HG03095 (cell line): Measurements from ENCODE around the gene AUTS2.
A peak's percentile ranks its signal among the peaks of the same experiment; 100 is the strongest.

Source experiments
- ATAC-seq: cut with Tn5 transposase; IDR thresholded peaks from one replicate; pipeline ENCODE4 v1.9.1; 2021; ENCODE audit warnings: moderate library complexity; ENCODE audit not compliant: unreplicated experiment

AUTS2 gene

GRCh38 chr7:70735313-70735712, 1137.0 kb downstream of the AUTS2 start:
- ATAC-seq: no peak

- no peak for ATAC-seq
These were observed 1138.6 kb downstream of the AUTS2 start for GRCh38 chr7:70736715-70737460.

GRCh38 chr7:70738151-70738885, 1140.0 kb downstream of the AUTS2 start:
- ATAC-seq: no peak

GRCh38 chr7:70739646-70740210, 1141.5 kb downstream of the AUTS2 start:
- ATAC-seq: no peak

- ATAC-seq: no peak
These were observed 1143.4 kb downstream of the AUTS2 start for GRCh38 chr7:70741666-70742065.

GRCh38 chr7:70743531-70744325, 1145.5 kb downstream of the AUTS2 start:
- ATAC-seq: no peak

- no peak for ATAC-seq
These were observed 1146.2 kb downstream of the AUTS2 start for GRCh38 chr7:70744492-70744891.

- ATAC-seq: no peak
These were observed 1151.6 kb downstream of the AUTS2 start for GRCh38 chr7:70749831-70750230.

DNA sequence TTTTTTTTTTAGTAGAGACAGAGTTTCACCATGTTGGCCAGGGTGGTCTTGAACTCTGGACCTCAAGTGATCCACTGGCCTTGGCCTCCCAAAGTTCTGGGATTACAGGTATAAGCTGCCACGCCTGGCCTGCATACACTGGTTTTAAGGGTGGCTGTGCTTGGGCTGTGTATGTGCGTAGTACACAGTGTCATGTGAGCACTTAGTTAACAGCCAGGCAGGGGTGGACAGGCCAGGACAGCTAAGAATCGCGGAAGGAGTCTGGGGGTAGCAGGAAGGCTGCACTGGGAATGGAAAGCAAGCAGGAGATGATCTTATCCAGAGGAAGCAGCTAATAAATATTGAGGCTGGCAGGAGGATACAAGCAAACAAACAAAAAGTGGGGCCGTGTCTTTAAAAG, 1153.6 kb downstream of the AUTS2 start:
- no peak for ATAC-seq

DNA sequence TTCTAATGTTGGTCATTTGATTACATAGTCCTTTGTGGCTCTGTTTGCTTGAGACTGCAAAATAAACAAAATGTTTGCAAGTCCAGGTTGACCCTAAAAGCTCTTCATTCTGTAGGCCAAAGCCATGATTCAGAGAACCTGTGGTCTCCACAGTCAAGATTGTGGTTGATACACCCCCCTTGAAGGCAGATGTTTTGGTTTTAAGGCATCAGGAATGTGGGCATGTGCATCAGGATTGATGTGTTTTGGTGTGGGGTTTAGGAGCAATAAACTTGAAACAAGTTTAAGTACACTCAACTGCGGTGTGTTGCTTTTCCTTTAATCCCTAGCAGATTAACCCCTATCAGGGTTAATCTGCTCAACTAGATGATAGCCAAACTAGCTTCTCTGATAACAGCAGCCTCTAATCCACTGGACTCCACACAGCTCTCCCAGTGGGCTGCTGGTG, 1154.5 kb downstream of the AUTS2 start:
- ATAC-seq: no peak

GRCh38 chr7:70756789-70757188, 1158.5 kb downstream of the AUTS2 start:
- no peak for ATAC-seq

DNA sequence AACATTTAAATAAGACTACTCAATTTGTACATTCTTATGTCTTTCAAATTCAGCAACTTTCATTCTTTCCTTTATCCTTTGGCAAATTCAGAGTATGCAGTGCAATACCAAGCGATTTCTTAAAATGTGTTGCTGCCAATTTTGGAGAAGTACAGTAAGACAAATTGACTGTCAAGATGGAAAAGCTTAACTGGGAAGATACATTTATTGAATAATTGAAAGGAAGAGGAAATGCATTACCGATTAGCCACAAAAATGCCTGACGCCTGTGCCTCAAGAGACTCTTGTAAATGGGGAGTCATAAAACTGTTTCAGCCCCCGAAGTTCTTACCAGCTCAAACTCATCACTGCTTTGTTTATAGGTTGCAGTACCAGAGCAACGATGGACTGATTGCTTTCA, 1160.4 kb downstream of the AUTS2 start:
- ATAC-seq: no peak

GRCh38 chr7:70759674-70760073, 1161.4 kb downstream of the AUTS2 start:
- no peak for ATAC-seq

DNA sequence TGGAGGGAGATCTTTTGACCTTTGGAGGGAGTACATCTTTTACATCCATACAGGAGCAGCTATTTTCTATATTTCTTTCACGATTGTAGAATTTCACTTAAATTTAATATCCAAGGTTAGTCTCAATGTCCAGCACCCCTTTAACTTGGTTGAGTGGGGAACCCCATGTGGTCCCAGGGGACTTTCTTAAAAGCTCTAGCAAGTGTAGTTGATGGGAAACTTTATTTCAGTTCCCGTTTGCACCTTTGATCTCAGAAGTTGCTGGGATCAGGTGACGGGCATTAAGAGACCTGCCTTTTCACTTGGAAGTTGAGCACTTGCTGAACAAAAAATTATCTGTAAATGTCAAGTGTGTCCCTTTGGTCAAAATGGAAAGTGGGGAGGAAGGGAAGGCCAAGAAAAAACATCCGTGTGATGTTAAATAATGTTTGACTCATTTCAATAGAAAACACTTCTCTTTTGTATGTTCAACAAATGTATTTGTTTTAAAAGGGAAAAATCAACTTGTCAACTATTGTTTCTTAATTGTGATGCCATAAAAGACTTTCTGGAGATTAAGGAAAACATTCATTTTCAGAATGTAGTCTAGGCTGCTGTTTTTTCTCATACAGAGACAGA, 1163.5 kb downstream of the AUTS2 start:
- peak; percentile 31 for ATAC-seq

GRCh38 chr7:70762696-70763095, 1164.4 kb downstream of the AUTS2 start:
- ATAC-seq: no peak

DNA sequence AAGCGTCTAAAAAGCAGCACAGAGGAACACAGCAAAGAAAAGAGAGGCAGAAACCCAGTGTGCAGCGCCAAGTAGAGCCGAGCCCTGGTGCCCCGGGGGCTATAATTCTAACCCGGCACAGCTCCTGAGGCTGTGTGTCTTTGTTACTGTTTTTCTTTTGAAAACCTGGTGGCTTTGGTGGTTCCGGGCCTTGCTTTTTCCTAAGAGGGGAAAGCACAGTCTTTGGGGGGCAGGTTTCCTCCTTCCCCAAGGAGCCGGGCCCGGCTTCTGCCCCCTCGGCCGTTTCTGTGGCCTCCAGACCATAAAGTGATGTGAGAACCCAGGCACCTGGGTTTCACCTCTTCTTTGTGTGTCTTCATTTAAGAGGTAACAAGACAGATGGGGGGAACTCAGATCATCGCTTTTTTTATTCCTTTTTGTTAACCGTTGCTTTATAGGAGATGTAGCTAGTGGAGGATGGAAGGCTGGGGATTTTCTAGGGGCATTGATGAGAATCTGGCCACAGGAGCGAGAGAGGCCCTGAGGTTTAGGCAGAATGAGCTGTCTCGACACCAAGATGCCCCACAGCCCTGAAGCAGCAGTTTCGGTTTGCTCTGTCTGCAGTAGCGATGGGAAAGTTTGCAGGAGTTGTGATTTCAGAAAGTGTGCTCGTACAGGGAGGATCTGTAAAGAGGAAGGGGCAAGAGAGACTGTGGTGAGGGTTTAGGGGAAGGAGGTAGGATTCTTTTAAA, 1165.9 kb downstream of the AUTS2 start:
- peak; percentile 80 for ATAC-seq

DNA sequence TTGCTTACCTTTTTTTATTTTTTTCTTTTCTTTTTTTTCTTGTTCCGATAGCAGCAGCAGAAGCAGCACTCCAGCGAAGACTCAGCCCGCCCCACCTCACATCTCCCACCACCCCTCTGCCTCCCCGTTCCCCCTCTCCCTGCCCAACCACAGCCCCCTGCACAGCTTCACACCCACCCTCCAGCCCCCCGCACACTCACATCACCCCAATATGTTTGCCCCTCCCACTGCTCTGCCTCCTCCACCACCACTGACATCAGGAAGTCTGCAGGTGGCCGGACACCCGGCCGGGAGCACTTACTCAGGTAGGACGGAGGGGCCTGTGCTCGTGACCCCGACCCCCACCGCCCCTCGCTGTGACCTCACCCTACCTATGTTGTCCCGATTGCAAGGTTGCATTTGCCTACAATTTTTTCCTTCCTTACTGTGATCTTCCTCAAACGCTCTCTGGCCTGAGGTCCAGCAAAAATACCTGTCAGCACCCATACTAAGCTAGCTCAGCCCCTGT, 1166.5 kb downstream of the AUTS2 start:
- no peak for ATAC-seq

- no peak for ATAC-seq
These were observed 1167.4 kb downstream of the AUTS2 start for GRCh38 chr7:70765651-70766050.

DNA sequence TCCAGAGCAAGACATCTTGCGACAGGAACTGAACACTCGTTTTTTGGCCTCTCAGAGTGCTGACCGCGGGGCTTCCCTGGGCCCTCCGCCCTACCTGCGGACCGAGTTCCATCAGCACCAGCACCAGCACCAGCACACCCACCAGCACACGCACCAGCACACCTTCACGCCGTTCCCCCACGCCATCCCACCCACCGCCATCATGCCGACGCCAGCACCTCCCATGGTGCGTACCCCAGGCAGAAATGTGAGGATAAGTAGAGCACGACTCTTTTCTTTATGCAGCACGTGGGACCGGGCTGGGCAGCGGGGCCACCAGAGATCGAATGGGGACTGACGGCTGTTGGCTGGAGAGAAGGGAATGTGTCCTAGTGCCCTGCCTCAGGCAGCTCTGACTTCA, 1167.8 kb downstream of the AUTS2 start:
- no peak for ATAC-seq

GRCh38 chr7:70766694-70767093, 1168.4 kb downstream of the AUTS2 start:
- ATAC-seq: no peak
